ENCODE data around the gene SIX6. TPM values are rescaled to one million over a fixed set of nuclear protein-coding genes. Genes with fewer than 3 reads are reported as not detected.

The SIX6 gene
- polyA plus RNA-seq, 4 donors = not detected

DNA sequence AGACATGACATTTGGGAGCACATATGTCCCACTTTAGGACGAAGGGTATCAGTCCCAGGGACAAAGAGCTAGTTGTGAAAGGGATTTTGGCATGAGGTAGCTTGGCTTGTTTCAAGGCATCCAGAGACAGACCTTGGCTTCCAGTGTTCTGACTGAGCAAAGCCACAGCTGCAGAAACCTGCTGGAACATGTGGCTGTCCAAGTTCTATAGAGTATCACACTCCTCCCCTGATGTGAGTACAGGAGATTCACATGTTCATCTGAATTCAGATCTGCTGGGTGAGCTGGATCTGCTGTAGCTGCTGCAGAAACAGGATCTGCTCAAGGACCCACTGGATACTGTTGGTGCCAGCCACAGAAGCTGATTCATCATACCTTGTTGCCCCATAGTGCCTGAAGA is 13.0 kb upstream of the SIX6 start:
- DNase-seq = no peak
- Histone ChIP-seq H3K36me3 (ENCODE audit: control insufficient read depth in 3 of 3, insufficient read depth in 2 of 3, low read depth in 1 of 3, low read length in 3 of 3) (no peaks in the 10 kb centered on the region), H3K9me3 (ENCODE audit: control insufficient read depth in 2 of 2, insufficient read depth in 1 of 2, low read depth in 1 of 2, low read length in 1 of 2) (no peaks in the 10 kb centered on the region), H3K27ac (ENCODE audit: low read depth in 1 of 3, low read length in 2 of 3) (no peak overlapping the region), H3K27me3 (ENCODE audit: control insufficient read depth in 3 of 3, insufficient read depth in 3 of 3, low read length in 3 of 3) (peaks cover 0 to 14% (median 1%) of the 10 kb centered on the region in 3 donors), H3K4me1 (ENCODE audit: control insufficient read depth in 3 of 3, insufficient read depth in 2 of 3, low read depth in 1 of 3, low read length in 2 of 3) (no peaks in the 10 kb centered on the region), H3K4me3 (ENCODE audit: low read depth in 1 of 3, low read length in 3 of 3) (no peak overlapping the region)
- FAIRE-seq = no peak
- WGBS, 3 donors = 9 to 54% (median 22%) methylated on average over 1 of the region's 1 CpG

DNA sequence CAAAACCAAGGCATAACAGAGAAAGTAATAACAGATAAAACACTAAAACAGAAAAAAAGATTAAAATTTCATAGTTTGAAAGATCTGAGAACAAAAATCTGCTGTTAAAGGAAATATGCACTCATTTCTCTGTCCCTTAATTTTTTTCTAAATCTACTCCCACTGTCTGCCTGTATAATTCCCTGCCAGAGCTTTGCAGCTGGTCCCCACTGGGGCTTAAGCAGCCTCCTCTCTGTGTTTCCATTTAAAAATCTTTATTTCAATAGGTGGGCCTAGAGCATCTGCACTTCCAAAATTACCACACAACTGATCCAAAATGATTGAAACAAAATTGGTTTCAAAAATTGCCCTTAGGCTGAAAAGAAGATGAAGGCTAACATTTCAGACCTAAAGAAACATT is 6.4 kb upstream of the SIX6 start:
- H3K36me3 ChIP-seq (ENCODE audit: control insufficient read depth in 3 of 3, insufficient read depth in 2 of 3, low read depth in 1 of 3, low read length in 3 of 3) = no peaks in the 10 kb centered on the region
- no peak overlapping the region for H3K27ac ChIP-seq (ENCODE audit: low read depth in 1 of 3, low read length in 2 of 3)
- H3K4me3 ChIP-seq (ENCODE audit: low read depth in 1 of 3, low read length in 3 of 3) = no peak overlapping the region
- FAIRE-seq (no peak), DNase-seq (no peak)
- peaks cover 3 to 42% (median 21%) of the 10 kb centered on the region in 3 donors for H3K27me3 ChIP-seq (ENCODE audit: control insufficient read depth in 3 of 3, insufficient read depth in 3 of 3, low read length in 3 of 3)
- H3K4me1 ChIP-seq (ENCODE audit: control insufficient read depth in 3 of 3, insufficient read depth in 2 of 3, low read depth in 1 of 3, low read length in 2 of 3) = no peaks in the 10 kb centered on the region
- H3K9me3 ChIP-seq (ENCODE audit: control insufficient read depth in 2 of 2, insufficient read depth in 1 of 2, low read depth in 1 of 2, low read length in 1 of 2) = no peaks in the 10 kb centered on the region

DNA sequence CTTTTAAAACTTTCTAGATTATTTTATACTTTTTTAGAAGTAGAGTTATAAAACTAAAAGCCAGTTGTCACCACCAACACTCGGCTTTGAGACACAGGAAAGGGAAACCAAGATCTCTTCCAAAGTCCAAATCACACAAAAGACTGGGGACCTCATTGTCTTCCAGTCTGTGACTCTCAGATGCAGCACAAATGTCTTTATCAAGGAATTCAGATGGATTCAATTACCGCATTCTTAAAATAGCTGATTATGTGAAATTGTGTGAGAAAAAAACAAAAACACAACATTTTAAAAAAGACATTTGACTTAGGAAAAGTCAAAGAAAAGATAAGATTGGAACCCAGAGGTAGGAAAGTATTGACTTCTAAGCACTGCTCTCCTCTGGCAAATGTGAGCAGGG is 3.5 kb upstream of the SIX6 start:
- Histone ChIP-seq H3K9me3 (ENCODE audit: control insufficient read depth in 2 of 2, insufficient read depth in 1 of 2, low read depth in 1 of 2, low read length in 1 of 2) (no peaks in the 10 kb centered on the region), H3K27ac (ENCODE audit: low read depth in 1 of 3, low read length in 2 of 3) (no peak overlapping the region), H3K4me3 (ENCODE audit: low read depth in 1 of 3, low read length in 3 of 3) (no peak overlapping the region), H3K4me1 (ENCODE audit: control insufficient read depth in 3 of 3, insufficient read depth in 2 of 3, low read depth in 1 of 3, low read length in 2 of 3) (peaks cover 0 to 2% (median 0%) of the 10 kb centered on the region in 3 donors), H3K36me3 (ENCODE audit: control insufficient read depth in 3 of 3, insufficient read depth in 2 of 3, low read depth in 1 of 3, low read length in 3 of 3) (no peaks in the 10 kb centered on the region), H3K27me3 (ENCODE audit: control insufficient read depth in 3 of 3, insufficient read depth in 3 of 3, low read length in 3 of 3) (peaks cover 14 to 71% (median 48%) of the 10 kb centered on the region in 3 donors)
- no peak for FAIRE-seq
- 9 to 17% (median 10%) methylated on average over 2 of the region's 2 CpGs for WGBS, 3 donors
- no peak for DNase-seq

DNA sequence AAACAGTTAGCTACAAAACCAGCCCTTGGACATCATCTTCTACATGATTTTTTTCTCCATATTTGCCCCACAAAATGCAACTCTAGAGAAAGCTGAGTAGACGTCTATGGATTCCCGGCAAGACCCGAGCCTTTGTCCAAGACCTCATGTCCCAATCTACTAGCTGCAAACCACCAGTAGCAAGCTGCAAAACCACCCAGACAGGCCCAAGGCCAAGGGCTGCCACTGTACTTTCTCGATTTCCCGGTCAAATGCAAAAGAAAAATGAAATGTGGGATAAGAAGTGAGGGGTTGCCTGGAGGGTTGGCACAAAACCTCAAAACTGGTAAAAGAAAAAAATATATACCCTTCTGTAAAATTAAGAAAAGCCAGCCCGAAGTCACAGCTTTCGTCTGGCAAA is 2.9 kb upstream of the SIX6 start:
- Histone ChIP-seq H3K9me3 (ENCODE audit: control insufficient read depth in 2 of 2, insufficient read depth in 1 of 2, low read depth in 1 of 2, low read length in 1 of 2) (no peaks in the 10 kb centered on the region), H3K36me3 (ENCODE audit: control insufficient read depth in 3 of 3, insufficient read depth in 2 of 3, low read depth in 1 of 3, low read length in 3 of 3) (no peaks in the 10 kb centered on the region), H3K4me1 (ENCODE audit: control insufficient read depth in 3 of 3, insufficient read depth in 2 of 3, low read depth in 1 of 3, low read length in 2 of 3) (peaks cover 0 to 2% (median 0%) of the 10 kb centered on the region in 3 donors), H3K27me3 (ENCODE audit: control insufficient read depth in 3 of 3, insufficient read depth in 3 of 3, low read length in 3 of 3) (peaks cover 14 to 74% (median 53%) of the 10 kb centered on the region in 3 donors), H3K27ac (ENCODE audit: low read depth in 1 of 3, low read length in 2 of 3) (no peak overlapping the region), H3K4me3 (ENCODE audit: low read depth in 1 of 3, low read length in 3 of 3) (no peak overlapping the region)
- FAIRE-seq (no peak), DNase-seq (no peak)
- WGBS, 3 donors = 6 to 11% (median 8%) methylated on average over 7 of the region's 7 CpGs

DNA sequence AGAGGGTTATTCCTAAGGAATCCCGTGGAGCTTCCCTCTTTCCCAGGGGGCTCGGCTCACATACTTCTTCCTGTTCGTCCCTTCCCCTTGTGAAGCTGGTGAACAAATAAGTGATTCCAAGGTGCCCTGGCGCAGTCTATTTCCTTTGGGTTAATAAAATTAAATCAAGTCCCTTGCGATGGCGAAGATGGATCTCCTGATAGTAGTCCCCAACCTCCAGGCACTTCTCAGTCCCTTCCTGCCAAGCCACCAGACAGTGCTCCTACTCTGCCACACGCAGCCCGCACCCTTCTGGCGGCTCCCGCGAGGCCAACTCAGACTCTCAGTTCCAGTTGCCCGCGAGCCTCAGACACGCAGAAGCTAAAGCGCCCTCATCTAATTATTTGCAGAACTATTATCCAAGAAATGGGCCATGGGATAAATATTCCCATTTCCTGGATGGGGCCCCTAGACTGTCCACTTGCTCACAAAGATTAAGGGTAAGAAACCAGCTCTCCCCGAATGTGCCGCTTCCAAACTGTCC is 2.4 kb upstream of the SIX6 start:
- Histone ChIP-seq H3K4me1 (ENCODE audit: control insufficient read depth in 3 of 3, insufficient read depth in 2 of 3, low read depth in 1 of 3, low read length in 2 of 3) (peaks cover 0 to 2% (median 0%) of the 10 kb centered on the region in 3 donors), H3K27me3 (ENCODE audit: control insufficient read depth in 3 of 3, insufficient read depth in 3 of 3, low read length in 3 of 3) (peaks cover 14 to 75% (median 57%) of the 10 kb centered on the region in 3 donors), H3K4me3 (ENCODE audit: low read depth in 1 of 3, low read length in 3 of 3) (no peak overlapping the region), H3K27ac (ENCODE audit: low read depth in 1 of 3, low read length in 2 of 3) (no peak overlapping the region), H3K9me3 (ENCODE audit: control insufficient read depth in 2 of 2, insufficient read depth in 1 of 2, low read depth in 1 of 2, low read length in 1 of 2) (no peaks in the 10 kb centered on the region), H3K36me3 (ENCODE audit: control insufficient read depth in 3 of 3, insufficient read depth in 2 of 3, low read depth in 1 of 3, low read length in 3 of 3) (no peaks in the 10 kb centered on the region)
- DNase-seq (no peak), FAIRE-seq (no peak)
- 8 to 21% (median 10%) methylated on average over 17 of the region's 17 CpGs for WGBS, 3 donors

DNA sequence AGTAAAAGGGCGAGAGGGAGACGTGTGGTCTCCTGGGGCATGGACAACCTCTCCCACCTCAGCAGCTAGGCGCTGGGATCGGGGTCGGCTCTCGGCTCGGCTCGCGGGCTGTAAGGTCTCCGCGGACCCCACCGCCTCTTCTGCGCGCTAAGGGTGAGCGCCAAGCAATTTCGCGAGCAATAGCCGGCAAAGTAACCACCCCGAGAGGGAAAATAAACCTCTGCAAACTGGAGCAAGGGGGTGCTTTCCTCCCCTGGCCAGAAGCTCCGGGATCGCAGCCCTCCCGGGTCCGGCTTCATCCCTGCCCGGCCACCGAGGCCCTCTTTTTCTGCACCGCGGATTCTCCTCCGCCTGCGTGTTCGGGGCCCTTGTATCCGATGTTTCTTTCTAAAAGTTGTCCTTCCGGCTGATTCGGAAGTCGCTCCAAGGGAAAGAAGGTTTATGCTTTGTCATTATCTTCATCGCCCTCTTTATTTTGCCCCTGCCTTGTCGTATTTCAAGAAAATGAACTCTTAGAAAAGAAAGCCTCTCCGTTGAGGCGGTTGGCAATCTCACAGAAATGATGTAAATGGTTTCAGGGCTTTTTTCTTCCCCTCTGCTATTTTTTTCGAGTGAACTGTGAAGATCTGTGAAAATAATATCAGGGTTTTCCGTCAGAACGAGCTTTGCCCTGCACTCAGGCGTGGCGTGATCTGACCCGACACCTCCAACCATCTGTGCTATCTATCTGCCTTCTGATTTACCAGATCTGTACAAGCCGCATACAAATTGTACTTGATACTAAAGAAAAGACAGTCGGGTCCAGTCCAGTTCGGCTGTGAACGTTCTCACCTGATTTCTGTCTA is 1.7 kb upstream of the SIX6 start:
- no peak for FAIRE-seq
- peaks cover 0 to 2% (median 0%) of the 10 kb centered on the region in 3 donors for H3K4me1 ChIP-seq (ENCODE audit: control insufficient read depth in 3 of 3, insufficient read depth in 2 of 3, low read depth in 1 of 3, low read length in 2 of 3)
- no peak overlapping the region for H3K4me3 ChIP-seq (ENCODE audit: low read depth in 1 of 3, low read length in 3 of 3)
- no peaks in the 10 kb centered on the region for H3K36me3 ChIP-seq (ENCODE audit: control insufficient read depth in 3 of 3, insufficient read depth in 2 of 3, low read depth in 1 of 3, low read length in 3 of 3)
- peaks cover 14 to 82% (median 63%) of the 10 kb centered on the region in 3 donors for H3K27me3 ChIP-seq (ENCODE audit: control insufficient read depth in 3 of 3, insufficient read depth in 3 of 3, low read length in 3 of 3)
- no peak overlapping the region for H3K27ac ChIP-seq (ENCODE audit: low read depth in 1 of 3, low read length in 2 of 3)
- DNase-seq = no peak
- H3K9me3 ChIP-seq (ENCODE audit: control insufficient read depth in 2 of 2, insufficient read depth in 1 of 2, low read depth in 1 of 2, low read length in 1 of 2) = no peaks in the 10 kb centered on the region
- WGBS, 3 donors = 8 to 14% (median 13%) methylated on average over 47 to 48 of the region's 48 CpGs

DNA sequence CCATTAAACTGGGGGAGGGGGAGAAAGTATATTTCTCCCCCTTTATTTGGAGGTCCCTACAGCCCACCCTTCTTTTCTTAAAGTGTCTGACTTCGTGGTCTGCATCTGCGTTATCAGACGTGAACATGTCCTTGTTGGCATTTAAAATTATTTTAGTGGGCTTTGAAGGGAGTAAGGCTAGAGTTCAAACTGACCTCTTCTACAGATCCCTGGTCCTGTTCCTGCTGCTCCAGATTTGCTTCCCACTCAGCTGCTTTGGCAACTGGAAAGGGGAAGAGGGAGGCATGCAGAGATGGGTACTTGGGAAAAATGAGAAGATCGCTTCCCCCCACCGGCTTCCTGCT is 611 bp upstream of the SIX6 start:
- FAIRE-seq (no peak), DNase-seq (no peak)
- Histone ChIP-seq H3K9me3 (ENCODE audit: control insufficient read depth in 2 of 2, insufficient read depth in 1 of 2, low read depth in 1 of 2, low read length in 1 of 2) (no peaks in the 10 kb centered on the region), H3K27ac (ENCODE audit: low read depth in 1 of 3, low read length in 2 of 3) (no peak overlapping the region), H3K27me3 (ENCODE audit: control insufficient read depth in 3 of 3, insufficient read depth in 3 of 3, low read length in 3 of 3) (peaks cover 14 to 88% (median 69%) of the 10 kb centered on the region in 3 donors), H3K4me3 (ENCODE audit: low read depth in 1 of 3, low read length in 3 of 3) (no peak overlapping the region), H3K36me3 (ENCODE audit: control insufficient read depth in 3 of 3, insufficient read depth in 2 of 3, low read depth in 1 of 3, low read length in 3 of 3) (no peaks in the 10 kb centered on the region), H3K4me1 (ENCODE audit: control insufficient read depth in 3 of 3, insufficient read depth in 2 of 3, low read depth in 1 of 3, low read length in 2 of 3) (peaks cover 0 to 2% (median 0%) of the 10 kb centered on the region in 3 donors)
- 6 to 9% (median 8%) methylated on average over 5 of the region's 5 CpGs for whole genome bisulfite sequencing, 3 donors

DNA sequence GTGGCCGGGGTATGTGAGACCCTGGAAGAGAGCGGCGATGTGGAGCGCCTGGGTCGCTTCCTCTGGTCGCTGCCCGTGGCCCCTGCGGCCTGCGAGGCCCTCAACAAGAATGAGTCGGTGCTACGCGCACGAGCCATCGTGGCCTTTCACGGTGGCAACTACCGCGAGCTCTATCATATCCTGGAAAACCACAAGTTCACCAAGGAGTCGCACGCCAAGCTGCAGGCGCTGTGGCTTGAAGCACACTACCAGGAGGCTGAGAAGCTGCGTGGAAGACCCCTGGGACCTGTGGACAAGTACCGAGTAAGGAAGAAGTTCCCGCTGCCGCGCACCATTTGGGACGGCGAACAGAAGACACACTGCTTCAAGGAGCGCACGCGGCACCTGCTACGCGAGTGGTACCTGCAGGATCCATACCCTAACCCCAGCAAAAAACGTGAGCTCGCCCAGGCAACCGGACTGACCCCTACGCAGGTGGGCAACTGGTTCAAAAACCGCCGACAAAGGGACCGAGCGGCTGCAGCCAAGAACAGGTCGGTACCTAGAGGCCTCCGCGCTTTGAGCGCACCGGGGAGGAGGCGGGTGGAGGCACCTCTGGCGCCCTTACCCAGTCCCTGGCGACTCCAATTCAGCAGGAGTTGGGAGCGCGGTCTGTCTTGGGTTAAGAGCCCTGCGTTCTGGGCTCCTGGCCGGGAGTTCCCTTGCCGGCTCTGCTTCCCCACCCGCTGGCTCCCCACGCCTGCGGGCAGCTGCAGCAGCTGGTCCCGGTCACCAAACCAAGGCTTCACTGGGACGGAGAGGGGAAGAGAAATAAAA is 700 bp downstream of the SIX6 start:
- H3K27me3 ChIP-seq (ENCODE audit: control insufficient read depth in 3 of 3, insufficient read depth in 3 of 3, low read length in 3 of 3) = peaks cover 14 to 96% (median 72%) of the 10 kb centered on the region in 3 donors
- H3K9me3 ChIP-seq (ENCODE audit: control insufficient read depth in 2 of 2, insufficient read depth in 1 of 2, low read depth in 1 of 2, low read length in 1 of 2) = no peaks in the 10 kb centered on the region
- DNase-seq (peak in 1 of 2 donors; percentile 15), FAIRE-seq (no peak)
- no peak overlapping the region for H3K4me3 ChIP-seq (ENCODE audit: low read depth in 1 of 3, low read length in 3 of 3)
- no peaks in the 10 kb centered on the region for H3K36me3 ChIP-seq (ENCODE audit: control insufficient read depth in 3 of 3, insufficient read depth in 2 of 3, low read depth in 1 of 3, low read length in 3 of 3)
- H3K4me1 ChIP-seq (ENCODE audit: control insufficient read depth in 3 of 3, insufficient read depth in 2 of 3, low read depth in 1 of 3, low read length in 2 of 3) = peaks cover 0 to 2% (median 0%) of the 10 kb centered on the region in 3 donors
- no peak overlapping the region for H3K27ac ChIP-seq (ENCODE audit: low read depth in 1 of 3, low read length in 2 of 3)
- whole genome bisulfite sequencing, 3 donors = 4 to 15% (median 12%) methylated on average over 55 to 58 of the region's 58 CpGs

Measured in small intestine (tissue), 7 donors.